ENCODE results near the gene STPG2.

DNA sequence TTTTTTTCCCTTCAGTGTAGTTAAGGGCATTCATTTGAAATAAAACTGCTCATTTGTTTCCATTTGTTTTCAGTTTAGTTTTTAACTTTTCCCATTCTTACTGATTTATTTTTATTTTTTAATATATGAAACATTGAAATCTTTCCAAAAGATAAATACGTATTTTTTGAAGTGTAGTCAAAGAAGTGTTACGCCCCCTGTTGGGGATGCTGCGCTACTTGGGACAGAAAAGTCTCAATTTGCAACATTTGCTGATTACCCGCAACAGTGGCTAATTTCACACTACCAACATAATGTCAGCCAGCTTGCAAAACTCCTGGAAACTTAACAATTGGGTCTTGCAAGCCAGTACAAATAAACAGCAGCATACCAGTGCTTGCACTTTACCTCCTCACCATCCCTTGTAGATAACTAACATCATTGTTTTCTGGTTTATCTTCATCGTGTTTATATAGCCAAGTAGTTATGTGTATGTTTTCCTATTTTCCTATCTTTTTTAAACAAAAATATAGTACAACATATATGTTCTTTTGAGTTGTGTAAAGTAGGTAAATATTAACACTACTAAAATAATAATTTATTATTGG is 158.6 kb downstream of the STPG2 start:
- TF ChIP-seq CTCF (IDR thresholded peaks at IDR 0.05), result peak in 1 of 7 experiments; percentile 2
- TF ChIP-seq POLR2A (IDR thresholded peaks at IDR 0.05), result no peak
